SU-DHL-6 (cell line): ENCODE results near the gene PDGFRA.
"Not testable (repeated sequence)": the region's sequence is repeated elsewhere in the genome, so short reads cannot be mapped to it uniquely, and the experiment has no call there.

Source experiments
- CTCF ChIP-seq: fragments of 200-600 bp; sonication (generic); IDR thresholded peaks from one replicate; pipeline ENCODE4 v1.5.1; 2017; ENCODE audit warnings: antibody characterized with exemption, mild to moderate bottlenecking, low read length, moderate library complexity; ENCODE audit not compliant: insufficient read depth, poor library complexity, severe bottlenecking
- EZH2phosphoT487 ChIP-seq: fragments of 200-600 bp; sonication (generic), shearing (Covaris generic); conservative IDR thresholded peaks from 2 replicates; pipeline ENCODE4 v1.6.1; 2018; ENCODE audit warnings: mild to moderate bottlenecking, antibody characterized with exemption, low read length, moderate library complexity, mixed read lengths

GRCh38 chr4:54334769-54335168 is 105.7 kb downstream of the PDGFRA start:
- not testable (repeated sequence) for TF ChIP-seq CTCF, EZH2phosphoT487
